GM19372 (cell line): ENCODE results near the gene OLR1.
A peak's percentile ranks its signal among the peaks of the same experiment; 100 is the strongest.
"Not testable (repeated sequence)": the region's sequence is repeated elsewhere in the genome, so short reads cannot be mapped to it uniquely, and the experiment has no call there.

Experiments used
- ATAC-seq: cut with Tn5 transposase; IDR thresholded peaks from one replicate; pipeline ENCODE4 v1.9.1; 2021; ENCODE audit warnings: mild to moderate bottlenecking, low read depth, moderate library complexity; ENCODE audit not compliant: unreplicated experiment

Gene OLR1

GRCh38 chr12:10191865-10192264 is 19.9 kb upstream of the OLR1 start:
- ATAC-seq: no peak

DNA sequence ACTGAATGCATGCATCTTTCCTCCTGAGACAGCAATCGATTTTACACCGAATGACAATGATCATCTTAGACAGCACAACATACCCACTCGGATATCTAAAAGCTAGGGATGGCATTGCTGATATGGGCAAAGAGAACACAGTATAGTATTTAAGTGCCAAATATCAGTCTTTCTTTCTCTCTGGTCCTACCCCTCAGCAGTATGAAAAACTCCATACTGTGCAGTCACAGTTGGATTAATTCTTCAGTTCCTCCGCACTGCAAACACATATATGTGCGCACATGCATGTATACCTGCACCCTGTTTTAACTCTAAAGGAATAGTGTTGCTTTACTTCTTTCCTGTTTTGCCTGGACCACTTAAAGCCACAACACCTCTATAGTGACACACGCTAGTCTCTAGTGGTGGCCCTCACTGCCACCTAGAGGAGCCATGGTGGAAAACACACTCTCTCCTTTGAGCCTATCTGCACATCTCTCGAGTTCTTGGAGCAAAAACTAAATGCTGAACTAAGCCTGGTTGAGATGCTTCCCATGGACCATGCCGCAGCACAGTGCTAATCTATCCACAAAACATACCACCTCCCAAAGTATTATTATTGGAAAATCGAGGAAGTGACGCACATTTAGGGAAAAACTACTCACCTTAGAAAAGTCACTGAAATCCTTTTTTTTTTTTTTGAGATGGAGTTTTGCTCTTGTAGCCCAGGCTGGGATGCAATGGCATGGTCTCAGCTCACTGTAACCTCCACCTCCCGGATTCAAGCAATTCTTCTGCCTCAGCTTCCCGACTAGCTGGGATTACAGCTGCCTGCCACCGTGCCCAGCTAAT is 18.8 kb upstream of the OLR1 start:
- peak; percentile 86 for ATAC-seq

GRCh38 chr12:10189653-10190052 is 17.7 kb upstream of the OLR1 start:
- no peak for ATAC-seq

DNA sequence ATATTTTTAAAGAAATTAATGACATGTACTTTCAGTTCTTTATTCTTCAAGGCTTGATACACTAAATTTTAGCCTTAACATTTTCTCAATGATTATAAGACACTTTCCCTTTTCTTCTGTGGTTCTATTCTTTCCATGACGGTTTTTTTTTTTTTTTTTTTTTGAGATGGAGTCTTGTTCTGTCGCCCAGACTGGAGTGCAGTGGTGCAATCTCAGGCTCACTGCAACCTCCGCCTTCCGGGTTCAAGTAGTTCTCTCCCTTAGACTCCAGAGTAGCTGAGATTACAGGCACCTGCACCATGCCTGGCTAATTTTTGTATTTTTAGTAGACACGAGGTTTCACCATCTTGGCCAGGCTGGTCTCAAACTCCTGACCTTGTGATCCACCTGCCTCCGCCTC is 15.0 kb upstream of the OLR1 start:
- ATAC-seq: not testable (repeated sequence)

- no peak for ATAC-seq
Observed at GRCh38 chr12:10186299-10186698, 14.4 kb upstream of the OLR1 start.

GRCh38 chr12:10184261-10184843 is 12.4 kb upstream of the OLR1 start:
- ATAC-seq: no peak

- ATAC-seq: no peak
Observed at GRCh38 chr12:10182354-10183049, 10.6 kb upstream of the OLR1 start.

- no peak for ATAC-seq
Observed at GRCh38 chr12:10179776-10180181, 7.8 kb upstream of the OLR1 start.

GRCh38 chr12:10178821-10179220 is 6.9 kb upstream of the OLR1 start, which contains the start of gene TMEM52B:
TMEM52B (plus strand) TSS chr12:10179032; CDS start chr12:10179575, 543 bp downstream.
- ATAC-seq: no peak

DNA sequence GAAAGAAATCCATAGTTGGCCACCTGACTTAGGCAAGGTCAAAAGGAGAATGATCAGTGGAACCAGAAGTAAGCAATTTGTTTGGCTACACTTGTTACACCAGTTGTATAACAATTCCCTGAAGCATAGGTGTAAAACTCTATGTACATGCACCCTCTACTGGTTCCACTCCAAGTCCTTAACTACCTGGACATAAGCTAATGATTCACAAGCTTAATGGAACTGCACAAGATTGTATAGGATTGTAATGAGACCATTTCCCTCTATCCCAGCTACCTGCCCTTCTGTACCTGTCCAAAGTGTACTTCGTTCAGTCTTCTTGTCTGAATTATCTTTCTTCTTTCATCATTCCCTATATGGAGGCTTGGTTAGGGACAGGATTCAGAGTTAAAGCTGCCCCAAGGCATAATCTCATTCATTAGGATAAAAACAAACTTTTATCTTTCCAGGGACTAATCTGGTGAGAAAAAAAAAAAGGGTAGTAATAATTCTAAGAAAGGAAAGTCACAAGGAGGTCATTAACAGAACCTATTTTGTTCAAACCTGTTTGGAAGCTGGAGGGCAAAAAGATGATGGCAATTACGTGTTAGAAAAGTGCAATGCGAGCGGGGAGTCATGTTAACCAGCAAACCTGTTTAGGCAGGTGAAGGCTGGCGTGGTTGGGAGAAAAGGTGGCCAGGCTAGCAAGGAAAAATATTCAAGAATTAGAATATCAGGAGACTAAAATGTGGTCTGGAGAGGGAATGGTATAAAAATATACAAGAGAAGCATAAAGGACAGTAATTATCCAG is 4.1 kb upstream of the OLR1 start:
- no peak for ATAC-seq

DNA sequence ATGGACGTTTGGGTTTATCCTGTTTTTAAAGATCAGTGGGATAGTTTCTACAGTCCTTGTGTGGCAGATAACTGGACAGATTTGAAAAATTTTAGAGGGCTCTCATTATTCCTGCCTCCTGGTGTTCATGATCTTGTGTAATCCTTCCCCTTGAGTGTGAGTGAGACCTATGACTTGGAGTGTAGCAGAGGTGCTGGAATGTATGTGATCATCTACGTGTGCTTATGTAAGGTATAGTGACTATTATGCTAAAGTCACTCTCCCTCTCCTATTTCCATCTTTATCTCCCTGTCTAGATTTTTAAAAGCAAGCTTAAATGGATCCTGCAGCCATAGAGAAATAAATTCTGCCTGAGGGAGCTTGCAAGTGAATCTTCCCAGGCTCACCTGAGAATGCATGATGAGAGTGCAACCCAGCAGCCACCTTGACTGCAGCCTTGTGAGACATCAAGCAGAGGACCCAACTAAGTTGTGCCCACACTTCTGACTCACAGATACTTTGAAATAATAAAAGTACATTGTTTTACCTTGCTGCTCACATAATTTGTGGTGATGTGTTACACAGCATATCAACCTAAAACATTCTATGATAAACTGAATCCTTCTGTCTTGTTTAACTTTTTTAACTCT is 3.2 kb upstream of the OLR1 start:
- no peak for ATAC-seq

DNA sequence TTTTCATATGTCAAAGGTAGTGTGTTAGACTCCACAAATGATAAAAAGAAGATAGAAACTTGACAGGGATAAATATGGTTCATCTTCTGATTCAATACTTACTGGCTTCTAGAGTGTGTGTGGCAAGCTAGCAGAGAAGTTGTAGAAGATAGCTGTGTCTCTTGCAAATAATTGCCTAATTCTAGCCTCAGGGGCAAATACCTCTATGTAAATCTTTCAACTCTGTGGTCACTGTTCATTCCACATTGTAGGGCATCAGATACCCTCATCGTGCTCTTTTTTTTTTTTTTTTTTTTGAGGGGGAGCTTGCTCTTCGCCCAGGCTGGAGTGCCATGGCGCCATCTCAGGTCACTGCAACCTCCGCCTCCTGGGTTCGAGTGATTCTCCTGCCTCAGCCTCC is 1.7 kb downstream of the OLR1 start:
- no peak for ATAC-seq

DNA sequence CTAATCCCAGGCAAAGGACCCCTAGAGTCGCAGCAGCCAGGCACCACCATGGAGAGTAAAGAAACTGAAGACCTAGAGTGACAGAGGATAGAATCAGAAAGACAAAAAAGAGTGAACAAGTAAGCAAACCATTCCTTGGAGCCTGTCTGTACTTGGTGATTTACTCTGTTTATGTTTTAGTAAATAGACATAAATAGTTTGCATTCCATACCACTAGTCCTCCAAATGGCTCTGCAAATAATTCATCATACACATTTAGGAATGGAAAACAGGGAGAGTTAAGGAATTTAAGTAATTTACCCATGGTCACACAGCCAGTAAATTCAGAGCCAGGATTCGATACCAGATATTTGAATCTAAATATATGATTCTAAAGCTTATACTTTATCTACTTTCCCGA is 2.8 kb downstream of the OLR1 start:
- no peak for ATAC-seq

GRCh38 chr12:10167599-10167998 is 4.3 kb downstream of the OLR1 start:
- no peak for ATAC-seq

GRCh38 chr12:10165421-10165820 is 6.5 kb downstream of the OLR1 start:
- ATAC-seq: no peak

GRCh38 chr12:10163084-10163483 is 8.8 kb downstream of the OLR1 start:
- no peak for ATAC-seq

- ATAC-seq: no peak
Observed at GRCh38 chr12:10160617-10161385, 11.1 kb downstream of the OLR1 start.

DNA sequence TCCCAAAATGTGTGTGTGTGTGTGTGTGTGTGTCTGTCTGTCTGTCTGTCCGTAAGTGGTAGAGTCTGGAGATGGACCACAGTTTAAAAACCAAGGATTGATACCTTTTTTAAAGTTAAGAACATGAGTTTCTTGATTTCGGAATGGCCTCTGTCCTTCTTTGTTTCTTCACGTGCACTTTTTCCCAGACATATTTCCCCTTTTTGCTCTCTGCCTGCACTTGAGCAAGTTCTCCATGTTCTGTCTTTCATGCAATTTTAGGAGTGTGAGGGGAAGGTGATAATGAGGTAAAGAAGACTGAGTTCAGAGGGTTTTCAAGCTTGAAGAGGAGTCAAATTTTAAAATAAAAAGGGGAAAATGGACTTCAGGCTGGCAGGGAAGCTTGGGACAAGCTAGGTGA is 12.7 kb downstream of the OLR1 start:
- no peak for ATAC-seq

DNA sequence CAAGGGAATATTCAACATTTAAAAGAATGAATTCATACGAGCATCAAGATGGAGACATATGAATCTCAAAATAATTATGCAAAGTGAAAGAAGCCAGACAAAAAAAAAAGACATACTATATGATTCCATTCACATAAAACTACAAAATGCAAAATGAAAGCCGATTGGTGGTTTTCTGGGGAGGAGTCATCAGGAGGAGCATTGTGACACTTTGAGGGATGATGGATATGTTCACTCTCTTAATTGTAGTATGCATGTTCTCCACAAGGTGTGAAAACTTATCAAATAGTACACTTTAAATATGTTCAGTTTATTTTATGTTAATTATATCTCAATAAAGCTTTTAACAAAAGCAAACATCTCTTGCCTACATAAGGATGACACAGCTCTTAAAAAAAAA is 13.5 kb downstream of the OLR1 start:
- no peak for ATAC-seq

GRCh38 chr12:10155966-10156365 is 16.0 kb downstream of the OLR1 start:
- no peak for ATAC-seq
